ENCODE results near the gene ALK.
"Not testable (repeated sequence)": the region's sequence is repeated elsewhere in the genome, so short reads cannot be mapped to it uniquely, and the experiment has no call there.

Gene ALK

DNA sequence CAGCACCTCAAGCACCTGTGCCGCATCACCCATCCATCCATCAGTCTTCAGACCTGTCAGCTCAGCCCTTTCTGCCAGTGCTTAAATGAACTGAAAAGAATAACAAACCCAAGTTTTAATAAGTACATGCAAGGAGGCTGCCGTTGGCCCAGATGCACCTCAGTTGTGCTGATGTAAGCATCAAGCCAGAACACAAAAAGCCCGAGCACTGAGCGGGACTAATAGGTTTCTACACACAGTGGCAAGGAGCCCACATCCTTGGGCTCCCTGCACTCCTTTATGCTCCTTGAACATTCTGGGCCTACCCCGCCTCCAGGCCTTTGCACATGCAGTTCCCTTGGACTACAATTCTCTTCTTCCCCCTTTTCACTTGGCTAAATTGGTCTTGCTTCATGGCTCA is 165.6 kb downstream of the ALK start:
- DNase-seq (ENCODE audit: low read depth, low spot score) = no peak

DNA sequence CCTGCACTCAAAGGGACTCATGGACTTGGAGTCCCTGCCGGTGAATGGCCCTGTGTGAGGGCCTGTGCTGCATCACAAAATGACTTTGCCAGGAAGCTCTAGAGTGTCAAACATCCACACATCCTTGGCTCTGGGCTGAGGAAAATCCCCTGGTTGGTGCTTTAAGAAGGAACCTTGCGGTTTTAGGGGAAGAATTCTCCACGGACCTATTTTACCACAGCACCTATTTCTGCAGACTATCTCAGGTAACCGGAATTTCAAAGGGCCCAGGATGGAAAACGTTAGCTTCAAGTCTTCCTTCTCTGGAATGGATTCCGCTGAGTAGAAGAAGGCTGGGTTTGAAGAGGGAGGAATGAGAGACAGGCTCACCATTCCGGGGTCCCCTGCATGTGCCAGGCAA is 166.2 kb downstream of the ALK start:
- no peak for DNase-seq (ENCODE audit: low read depth, low spot score)

DNA sequence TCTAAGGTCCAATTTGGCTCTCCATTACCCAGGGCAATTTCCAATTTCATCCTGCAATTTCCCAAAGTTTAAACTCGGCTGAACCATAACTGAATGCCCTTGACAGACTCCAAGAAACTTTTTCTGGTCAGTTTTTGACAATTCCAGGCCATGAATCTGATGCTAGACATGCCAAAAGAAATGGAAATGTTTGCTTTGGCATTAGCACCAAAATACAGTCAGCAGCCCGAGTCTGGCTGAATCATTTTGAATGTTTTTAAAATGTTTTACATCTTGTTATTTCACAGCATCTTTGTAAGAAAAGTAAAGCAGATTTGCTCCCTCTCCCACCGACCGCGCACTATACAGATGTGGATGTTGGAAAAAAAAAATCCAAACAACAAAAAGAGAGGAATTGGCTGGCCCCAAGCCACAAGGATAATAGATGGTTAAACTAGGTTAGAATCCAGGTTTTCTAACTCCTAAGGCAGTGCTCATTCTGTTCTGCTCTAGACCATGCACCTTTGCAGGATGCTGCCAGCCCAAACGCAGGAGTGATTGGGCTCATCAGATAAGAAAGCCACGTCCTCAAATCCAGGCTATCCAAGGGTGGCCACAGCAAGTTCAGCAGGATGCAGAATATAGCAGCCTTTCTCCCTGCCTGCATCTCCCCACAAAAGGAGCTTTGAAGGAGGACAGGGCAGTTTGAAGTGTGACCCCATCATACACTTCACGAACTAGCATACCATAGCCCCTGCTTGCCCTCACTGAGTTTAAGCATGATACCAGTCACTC is 167.5 kb downstream of the ALK start:
- DNase-seq (ENCODE audit: low read depth, low spot score) = no peak

DNA sequence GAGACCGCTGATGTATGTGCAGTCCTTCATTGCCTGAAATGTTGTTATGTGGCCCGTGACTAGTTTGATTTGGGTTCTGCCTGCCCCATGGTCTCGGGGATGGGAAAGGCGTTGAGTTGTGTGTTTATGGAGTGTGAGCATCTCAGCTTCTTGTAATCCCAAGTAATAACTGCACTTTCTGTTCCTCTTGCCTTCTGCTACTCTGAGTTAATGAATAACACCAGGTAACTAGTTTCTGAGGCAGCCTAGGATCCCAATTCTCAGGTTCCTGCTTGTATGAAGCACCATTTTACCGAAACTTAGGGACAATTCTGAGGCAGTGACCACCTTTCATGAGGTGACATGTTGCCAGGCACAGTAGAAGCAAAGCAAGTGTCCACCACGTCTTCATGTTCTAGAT is 170.0 kb downstream of the ALK start:
- DNase-seq (ENCODE audit: low read depth, low spot score) = no peak

DNA sequence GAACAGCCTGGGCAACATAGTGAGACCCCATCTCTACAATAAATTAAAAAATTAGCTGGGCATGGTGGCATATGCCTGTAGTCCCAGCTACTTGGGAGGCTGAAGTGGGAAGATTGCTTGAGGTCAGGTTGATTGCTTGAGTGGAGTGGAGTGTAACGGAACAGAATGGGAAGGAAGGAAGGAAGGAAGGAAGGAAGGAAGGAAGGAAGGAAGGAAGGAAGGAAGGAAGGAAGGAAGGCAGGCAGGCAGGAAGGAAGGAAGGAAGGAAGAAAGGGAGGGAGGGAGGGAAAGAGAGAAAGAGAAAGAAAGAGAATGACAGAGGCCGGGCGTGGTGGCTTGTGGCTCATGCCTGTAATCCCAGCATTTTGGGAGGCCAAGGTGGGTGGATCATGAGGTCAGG is 170.9 kb downstream of the ALK start:
- DNase-seq (ENCODE audit: low read depth, low spot score) = not testable (repeated sequence)

DNA sequence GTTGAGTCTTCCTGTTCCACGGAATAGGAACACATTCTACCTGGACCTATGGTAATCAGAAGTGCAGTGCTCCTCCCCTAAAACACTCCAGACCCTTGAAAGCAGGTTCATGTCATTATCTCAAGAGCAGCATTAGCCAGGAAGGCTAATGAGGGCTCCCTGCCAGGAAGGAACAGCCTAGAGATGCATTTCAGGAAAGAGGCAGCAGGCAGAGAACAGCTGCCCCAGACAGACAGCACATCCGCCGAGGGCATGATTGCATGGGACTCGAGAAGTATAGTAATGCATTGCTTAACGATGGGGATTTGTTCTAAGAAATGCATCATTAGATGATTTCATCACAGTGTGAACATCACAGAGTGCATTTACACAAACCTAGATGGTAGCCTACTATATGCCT is 171.5 kb downstream of the ALK start:
- DNase-seq (ENCODE audit: low read depth, low spot score) = no peak

DNA sequence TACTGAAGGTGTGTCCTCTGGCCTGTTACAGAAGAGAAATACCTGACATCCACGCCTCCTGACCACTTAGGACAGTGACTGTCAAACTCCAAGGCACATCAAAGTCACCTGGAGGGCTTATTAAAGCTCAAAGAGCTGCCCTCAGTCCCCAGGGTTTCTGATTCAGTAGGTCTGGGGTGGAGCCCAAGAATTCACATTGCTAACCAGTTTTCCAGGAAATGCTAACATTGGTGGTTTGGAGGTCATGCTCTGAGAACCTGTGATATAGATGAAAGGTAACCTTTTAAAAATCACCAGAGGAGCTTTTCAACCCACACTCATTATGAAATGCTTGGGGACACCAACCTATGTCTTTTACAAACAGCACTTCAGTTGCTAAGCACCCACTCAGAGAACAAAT is 172.3 kb downstream of the ALK start:
- no peak for DNase-seq (ENCODE audit: low read depth, low spot score)

DNA sequence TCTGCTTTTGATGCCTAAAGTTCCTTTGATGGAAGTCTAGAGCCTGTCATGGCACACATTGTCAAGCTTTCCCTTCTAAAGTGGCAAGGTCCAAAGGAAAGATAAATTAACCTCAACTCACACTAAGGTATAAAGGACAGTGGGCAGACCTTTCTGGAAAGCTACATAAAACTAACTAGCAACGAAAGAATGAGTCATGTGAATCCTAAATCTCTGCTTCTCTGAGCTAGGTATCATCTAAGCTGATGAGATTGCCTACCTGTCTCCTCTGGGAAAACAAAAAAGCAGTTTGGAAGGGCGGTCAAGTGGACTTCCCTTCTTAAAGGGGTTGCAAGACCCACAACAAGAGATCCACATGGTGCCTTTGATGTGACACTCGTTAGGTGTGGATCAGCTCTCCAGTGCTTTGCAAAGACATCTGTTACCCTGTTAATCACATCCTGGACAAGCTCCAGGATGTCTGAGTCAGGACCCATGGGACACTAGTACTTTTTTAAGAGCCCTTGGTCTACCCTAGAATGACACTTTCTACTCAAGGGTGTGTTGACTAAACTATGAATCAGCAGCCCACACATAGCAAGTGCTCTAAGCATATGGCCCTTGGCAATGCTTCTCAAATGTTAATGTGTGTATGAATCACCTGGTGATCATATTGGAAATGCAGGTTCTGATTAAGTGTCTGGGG is 173.5 kb downstream of the ALK start:
- no peak for DNase-seq (ENCODE audit: low read depth, low spot score)

DNA sequence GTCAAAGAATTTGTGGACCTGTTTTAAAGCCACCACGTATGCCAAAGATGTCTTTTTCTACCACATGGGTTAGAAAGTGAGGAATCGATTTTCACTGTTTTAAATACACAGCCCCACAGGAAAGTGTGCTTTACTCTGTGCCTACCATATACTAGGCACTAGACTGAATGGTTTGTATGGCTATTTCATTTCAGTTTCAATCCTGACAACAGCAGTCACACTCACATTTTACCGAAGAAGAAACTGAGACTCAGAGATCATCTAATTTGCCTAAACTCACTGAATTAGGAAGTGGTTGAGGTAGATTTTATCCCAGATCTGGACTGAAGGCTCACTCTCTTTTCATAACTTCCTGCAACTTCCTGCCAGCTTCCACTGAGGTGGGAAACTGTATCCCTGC is 176.4 kb downstream of the ALK start:
- no peak for DNase-seq (ENCODE audit: low read depth, low spot score)

DNA sequence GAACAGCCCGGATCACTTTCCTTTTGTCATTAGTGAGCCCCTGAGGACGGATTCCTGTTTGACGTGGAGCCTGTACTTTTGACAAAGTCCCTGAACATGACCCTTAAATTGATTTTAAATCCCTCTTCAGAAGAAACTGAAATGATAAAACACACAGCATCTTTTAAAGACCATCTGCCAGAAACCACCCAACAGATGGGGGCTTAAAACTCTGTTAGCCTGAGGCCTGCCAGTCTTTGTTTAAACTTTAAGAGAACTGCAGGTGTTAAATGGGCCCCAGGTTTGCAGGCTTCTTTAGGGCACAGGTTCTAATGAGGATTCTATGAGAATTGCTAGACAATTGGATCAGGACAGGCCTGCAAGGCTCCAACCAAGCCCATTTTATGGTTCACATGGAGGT is 177.9 kb downstream of the ALK start:
- no peak for DNase-seq (ENCODE audit: low read depth, low spot score)

DNA sequence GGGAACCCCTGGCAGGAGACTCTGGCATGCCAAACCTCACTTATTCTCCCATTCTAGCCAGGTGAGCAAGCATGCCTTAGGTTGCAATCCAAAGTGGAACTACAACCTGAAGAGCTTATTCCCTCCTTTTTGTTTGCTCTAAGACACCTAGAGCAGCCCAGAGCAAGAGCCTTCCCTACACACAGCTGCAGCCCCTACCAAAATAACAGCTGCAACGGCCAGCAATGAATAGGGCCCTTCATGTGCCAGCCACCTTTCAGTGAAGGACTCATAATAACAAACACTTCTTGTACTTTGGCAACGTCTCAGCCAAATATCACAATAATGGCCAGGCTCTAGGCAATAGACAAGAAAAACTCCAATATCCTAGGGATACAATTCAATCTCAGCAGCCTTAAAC is 178.7 kb downstream of the ALK start:
- DNase-seq (ENCODE audit: low read depth, low spot score) = no peak

DNA sequence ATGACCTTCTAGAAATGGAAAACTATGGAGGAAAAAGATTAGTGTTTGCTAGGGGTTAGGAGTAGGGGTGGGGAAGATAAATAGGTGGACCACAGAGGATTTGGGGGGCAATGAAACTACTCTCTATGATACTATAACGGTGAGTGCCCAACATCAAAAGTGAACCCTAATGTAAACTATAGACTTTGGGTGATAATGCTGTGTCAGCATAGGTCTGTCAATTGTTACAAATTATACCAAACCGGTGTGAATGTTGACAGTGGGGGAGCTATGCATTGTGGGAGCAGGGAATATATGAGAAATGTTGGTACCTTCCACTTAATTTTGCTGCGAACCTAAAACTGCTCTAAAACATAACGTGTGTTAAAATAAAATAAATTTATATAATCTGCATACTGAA is 180.3 kb downstream of the ALK start:
- no peak for DNase-seq (ENCODE audit: low read depth, low spot score)

DNA sequence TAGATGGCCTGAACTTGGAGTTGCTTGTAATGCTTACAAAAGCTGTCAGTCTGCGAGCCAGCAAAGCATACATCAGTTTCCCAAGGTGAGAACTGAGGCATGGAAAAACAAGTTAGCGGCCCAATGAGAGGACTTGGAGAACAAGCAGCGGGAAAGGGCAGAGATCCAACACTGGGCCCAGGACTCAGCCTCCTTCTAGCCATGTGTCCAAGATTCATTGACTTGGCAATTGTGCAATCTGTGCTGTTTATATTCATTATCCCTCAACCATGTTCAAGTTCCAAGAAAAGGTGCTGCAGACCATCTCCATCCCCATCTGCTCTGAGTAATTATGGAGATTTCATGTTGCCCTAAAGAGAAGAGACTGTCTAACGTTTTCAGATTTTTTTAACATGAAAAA is 187.4 kb downstream of the ALK start:
- DNase-seq (ENCODE audit: low read depth, low spot score) = no peak

DNA sequence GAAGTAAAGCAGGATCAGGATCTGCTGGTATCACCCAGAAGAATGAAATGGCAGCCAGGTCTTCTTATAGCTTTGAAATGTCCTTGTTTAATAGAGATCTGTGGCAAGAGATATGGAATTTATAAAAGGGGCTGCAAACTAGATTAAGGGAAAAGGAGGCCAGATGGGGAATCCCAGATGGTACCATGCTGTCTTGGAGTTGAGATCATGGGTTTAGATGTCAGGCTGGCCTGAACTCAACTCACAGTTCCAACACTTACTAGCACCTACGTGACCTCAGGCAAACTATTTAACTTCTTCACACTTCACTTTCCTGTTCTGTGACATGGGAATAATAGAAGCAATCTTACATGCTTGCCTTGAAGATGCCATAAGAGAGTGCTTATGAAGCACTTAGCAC is 188.2 kb downstream of the ALK start:
- no peak for DNase-seq (ENCODE audit: low read depth, low spot score)

DNA sequence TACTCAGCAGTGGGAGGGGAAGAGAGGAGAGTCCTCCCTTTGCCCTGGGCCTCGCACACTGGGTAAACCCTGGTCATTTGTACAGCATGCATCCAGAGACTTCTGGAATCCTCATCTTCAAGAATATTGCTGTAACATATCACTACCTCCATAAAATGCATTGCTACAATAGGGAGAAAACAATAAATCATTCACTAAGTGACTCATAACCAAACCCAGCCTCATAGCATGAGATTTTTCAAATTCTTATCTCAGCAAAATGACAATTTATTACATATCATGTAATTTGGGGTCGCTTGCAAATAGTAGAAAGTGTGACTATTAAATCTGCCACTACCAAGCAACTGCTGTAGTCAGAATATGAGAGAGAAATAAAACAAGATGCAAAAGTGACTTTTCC is 189.4 kb downstream of the ALK start:
- DNase-seq (ENCODE audit: low read depth, low spot score) = no peak

DNA sequence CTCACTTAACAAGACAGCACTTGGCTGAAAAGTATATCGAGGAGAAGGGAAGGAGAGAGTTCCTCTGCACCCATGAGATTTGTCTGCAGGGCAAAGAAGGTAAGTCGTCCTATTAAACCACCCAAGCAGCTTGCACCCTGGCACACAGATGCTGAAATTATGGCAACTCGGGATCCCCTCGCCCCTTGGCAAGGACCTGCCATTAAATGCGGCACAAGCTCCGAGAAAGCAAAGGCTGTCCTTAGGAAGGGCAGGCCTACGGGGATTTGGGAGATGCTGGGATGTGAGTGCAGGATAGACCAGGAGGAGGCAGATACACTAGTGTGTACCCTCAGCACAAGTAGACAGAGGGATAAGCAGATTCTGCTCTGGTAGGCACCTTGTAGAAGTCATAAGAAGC is 191.5 kb downstream of the ALK start:
- no peak for DNase-seq (ENCODE audit: low read depth, low spot score)

DNA sequence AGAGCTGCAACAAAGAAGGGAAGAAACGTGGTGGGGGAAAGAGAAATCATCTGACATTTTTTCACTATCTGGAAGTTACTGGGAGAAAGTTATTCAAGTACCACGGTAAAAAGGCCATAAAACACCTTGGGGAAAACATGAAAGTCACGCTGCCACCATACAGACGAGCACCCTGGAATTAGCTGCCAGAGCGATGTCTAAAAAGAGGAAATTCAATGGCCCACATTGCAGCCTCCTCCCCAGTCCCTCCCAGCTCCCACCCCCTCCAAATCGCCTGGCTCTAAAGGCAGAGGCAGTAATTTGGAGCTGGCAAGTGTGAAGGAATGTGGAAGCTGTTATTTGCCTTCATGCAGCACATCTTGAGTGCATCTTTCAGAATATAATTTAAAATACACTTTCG is 192.0 kb downstream of the ALK start:
- no peak for DNase-seq (ENCODE audit: low read depth, low spot score)

DNA sequence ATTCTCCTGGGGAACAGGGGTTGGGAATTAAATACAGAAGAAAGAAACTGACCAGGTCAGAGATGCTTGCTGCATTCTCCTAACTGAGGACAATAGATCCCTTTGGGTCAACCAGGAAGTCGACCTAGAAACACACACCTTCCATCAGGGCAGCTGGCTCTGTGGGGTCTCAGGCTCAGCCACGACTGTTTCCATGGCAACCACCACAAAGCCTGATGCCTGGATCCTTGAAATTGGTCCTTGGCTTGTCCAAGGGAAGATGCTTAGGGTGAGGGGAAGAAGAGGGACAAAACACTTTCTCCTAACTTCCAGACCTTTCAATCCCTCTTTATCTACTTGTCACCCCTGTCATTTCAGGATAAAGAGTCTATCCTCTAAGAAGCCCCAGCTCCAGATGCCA is 194.4 kb downstream of the ALK start:
- DNase-seq (ENCODE audit: low read depth, low spot score) = no peak

DNA sequence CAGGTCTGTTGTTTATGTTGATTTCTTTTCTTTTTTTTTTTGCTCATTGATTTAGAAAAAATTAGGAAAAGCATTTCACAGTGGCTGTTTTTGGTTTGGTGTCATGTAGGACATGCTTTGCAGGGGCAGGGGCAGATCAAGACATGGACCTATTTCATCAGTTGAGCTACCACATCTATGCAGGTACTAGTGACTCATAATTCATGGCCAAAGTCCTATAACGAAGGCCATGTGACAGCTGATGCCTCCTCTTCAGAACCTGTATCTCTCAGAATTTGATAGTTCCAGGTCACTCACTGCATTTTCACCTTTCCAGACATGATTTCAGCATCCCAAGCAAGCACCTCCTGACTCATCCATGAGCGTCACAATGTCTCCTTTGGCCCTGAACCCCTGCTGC is 195.8 kb downstream of the ALK start:
- DNase-seq (ENCODE audit: low read depth, low spot score) = no peak

DNA sequence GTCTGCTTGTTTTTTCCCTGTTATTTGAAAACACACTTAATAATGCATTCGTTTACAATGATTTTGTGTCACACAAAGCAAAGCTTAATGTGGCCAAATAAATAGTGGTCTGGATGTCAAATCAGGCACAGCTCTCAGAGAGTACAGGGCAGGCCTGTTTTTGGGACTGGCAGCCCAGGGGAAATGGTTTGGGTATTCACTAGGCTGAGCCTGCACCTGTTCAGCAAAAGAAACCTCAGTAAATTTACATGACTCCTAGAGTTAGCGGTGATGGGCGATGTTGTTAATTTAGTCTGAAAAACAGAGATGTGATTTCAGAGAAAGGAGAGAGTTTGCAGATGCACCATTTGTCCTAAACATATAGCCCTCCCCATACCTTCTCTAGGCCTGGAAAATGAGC is 197.1 kb downstream of the ALK start:
- no peak for DNase-seq (ENCODE audit: low read depth, low spot score)

DNA sequence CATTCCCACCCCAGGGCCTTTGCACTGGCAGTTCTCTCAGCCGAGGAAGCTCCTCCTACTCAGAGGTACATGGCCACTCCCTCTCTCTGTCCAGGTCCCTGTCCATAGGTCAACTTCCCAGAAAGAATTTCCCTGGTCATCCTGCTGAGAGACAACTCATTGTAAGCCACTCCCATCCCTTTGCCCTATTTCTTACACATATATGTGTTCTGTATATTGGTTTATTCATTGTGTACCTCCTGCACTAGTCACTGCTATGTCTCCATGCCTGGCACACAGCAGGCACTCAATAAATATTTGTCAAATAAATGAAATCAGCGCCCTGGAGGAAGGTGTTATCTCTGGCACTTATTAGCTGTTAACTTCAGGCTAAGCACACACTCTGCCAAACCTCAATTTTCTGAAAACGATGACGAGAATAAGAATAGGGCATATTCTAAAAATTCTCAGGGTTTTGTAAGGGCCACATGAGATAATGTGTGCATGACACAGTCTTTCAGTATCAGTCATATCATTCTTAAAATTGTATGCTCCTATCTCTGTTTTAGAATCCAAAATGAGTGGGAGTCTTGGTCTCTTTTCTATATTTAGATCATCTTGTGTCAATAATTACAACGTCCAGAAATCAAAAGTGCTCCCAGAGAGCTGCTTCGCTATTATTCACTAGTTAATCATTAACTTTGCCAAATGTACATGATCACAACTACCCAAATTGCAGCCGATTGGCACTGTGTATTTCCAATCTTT is 198.0 kb downstream of the ALK start:
- DNase-seq (ENCODE audit: low read depth, low spot score) = no peak

DNA sequence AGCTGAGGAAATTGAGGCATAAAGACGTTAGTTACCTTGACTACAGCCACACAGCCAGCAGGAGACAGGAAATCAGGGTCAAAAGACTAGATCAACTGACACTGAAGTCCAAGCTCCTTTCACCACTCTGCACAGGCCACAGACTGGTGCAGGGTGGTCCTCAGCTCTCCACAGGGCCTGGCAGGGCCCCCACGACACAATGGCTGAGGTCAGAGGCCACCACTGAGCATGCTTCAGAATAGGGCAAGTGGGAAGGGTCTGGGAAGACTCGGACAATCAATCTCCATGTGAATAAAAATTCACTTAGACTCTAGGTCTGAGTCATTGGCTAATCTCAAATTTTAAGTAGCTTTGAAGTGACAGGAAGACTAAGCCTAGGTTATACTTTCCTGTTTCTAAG is 201.7 kb downstream of the ALK start:
- no peak for DNase-seq (ENCODE audit: low read depth, low spot score)

Data from activated CD4-positive, CD25-positive, alpha-beta regulatory T cell treated with anti-CD3 and anti-CD28 coated beads, Interleukin-2, amount 50 U/mL, for 16 hours (primary cell).